Adrenal gland (tissue), 5 donors: Measurements from ENCODE around the gene KLHL7.

Experiments
- CTCF ChIP-seq, 6 experiments: fragments of 450-650 bp in 4 of 6; fragments of 200-600 bp in 2 of 6; sonication (generic) in 1 of 6; IDR thresholded peaks; 1 replicate in 5 of 6; 2 replicates in 1 of 6; pipeline versions ENCODE4 v1.5.1 to v1.8.0; 2016 to 2021; ENCODE audit warnings: antibody characterized with exemption in 6 of 6, mild to moderate bottlenecking in 2 of 6, moderate library complexity in 1 of 6
- POLR2A ChIP-seq, 2 donors: fragments of 450-650 bp; IDR thresholded peaks; one replicate each; pipeline ENCODE4 v1.6.1; 2017; ENCODE audit warnings: antibody characterized with exemption in 2 of 2, mild to moderate bottlenecking in 2 of 2, moderate library complexity in 1 of 2
- donor health status: DM: no; HTN: no; CAD: no.

GRCh38 chr7:23168111-23168885, 62.7 kb downstream of the KLHL7 start:
- TF ChIP-seq CTCF (IDR thresholded peaks at IDR 0.05) (no peak), POLR2A (IDR thresholded peaks at IDR 0.05) (no peak)
